HG02840 (cell line): ENCODE results near the gene SYCP2.
"Not testable (repeated sequence)": the region's sequence is repeated elsewhere in the genome, so short reads cannot be mapped to it uniquely, and the experiment has no call there.

Source experiments
- ATAC-seq: cut with Tn5 transposase; IDR thresholded peaks from one replicate; pipeline ENCODE4 v1.9.1; 2021; ENCODE audit warnings: mild to moderate bottlenecking, moderate library complexity, moderate number of reproducible peaks; ENCODE audit not compliant: unreplicated experiment, low FRiP score

The SYCP2 gene

GRCh38 chr20:59933296-59933848 lies at the start of gene SYCP2:
SYCP2 (minus strand) TSS chr20:59933637; CDS start chr20:59922413, 11,224 bp downstream.
- ATAC-seq: peak; percentile 45

- no peak for ATAC-seq
Measured at GRCh38 chr20:59983076-59983475, 49.6 kb upstream of the SYCP2 start.

- no peak for ATAC-seq
Measured at GRCh38 chr20:59977086-59977485, 43.6 kb upstream of the SYCP2 start.

- no peak for ATAC-seq
Measured at GRCh38 chr20:59976156-59976782, 42.8 kb upstream of the SYCP2 start.

- ATAC-seq: no peak
Measured at GRCh38 chr20:59972037-59972801, 38.8 kb upstream of the SYCP2 start.

GRCh38 chr20:59971428-59971827 lies 38.0 kb upstream of the SYCP2 start:
- ATAC-seq: no peak

GRCh38 chr20:59966428-59966827 lies 33.0 kb upstream of the SYCP2 start:
- no peak for ATAC-seq

- no peak for ATAC-seq
Measured at GRCh38 chr20:59962155-59962554, 28.7 kb upstream of the SYCP2 start.

GRCh38 chr20:59961423-59961822 lies 28.0 kb upstream of the SYCP2 start:
- ATAC-seq: no peak

GRCh38 chr20:59958626-59959025 lies 25.2 kb upstream of the SYCP2 start:
- ATAC-seq: no peak

- ATAC-seq: no peak
Measured at GRCh38 chr20:59958123-59958522, 24.7 kb upstream of the SYCP2 start, which contains the start of gene CDH26. CDH26 (plus strand) TSS chr20:59958423; CDS start chr20:59958727, 304 bp downstream.

GRCh38 chr20:59957568-59957967 lies 24.1 kb upstream of the SYCP2 start:
- ATAC-seq: not testable (repeated sequence)

GRCh38 chr20:59955131-59955796 lies 21.8 kb upstream of the SYCP2 start:
- ATAC-seq: no peak

GRCh38 chr20:59954718-59955117 lies 21.3 kb upstream of the SYCP2 start:
- no peak for ATAC-seq

GRCh38 chr20:59949911-59950310 lies 16.5 kb upstream of the SYCP2 start:
- no peak for ATAC-seq

GRCh38 chr20:59948828-59949720 lies 15.6 kb upstream of the SYCP2 start:
- ATAC-seq: no peak

GRCh38 chr20:59948212-59948611 lies 14.8 kb upstream of the SYCP2 start:
- ATAC-seq: no peak

- no peak for ATAC-seq
Measured at GRCh38 chr20:59947376-59947775, 13.9 kb upstream of the SYCP2 start.

GRCh38 chr20:59945731-59946130 lies 12.3 kb upstream of the SYCP2 start:
- no peak for ATAC-seq

- no peak for ATAC-seq
Measured at GRCh38 chr20:59945175-59945574, 11.7 kb upstream of the SYCP2 start.
